ENCODE results near the gene CCDC148.

DNA sequence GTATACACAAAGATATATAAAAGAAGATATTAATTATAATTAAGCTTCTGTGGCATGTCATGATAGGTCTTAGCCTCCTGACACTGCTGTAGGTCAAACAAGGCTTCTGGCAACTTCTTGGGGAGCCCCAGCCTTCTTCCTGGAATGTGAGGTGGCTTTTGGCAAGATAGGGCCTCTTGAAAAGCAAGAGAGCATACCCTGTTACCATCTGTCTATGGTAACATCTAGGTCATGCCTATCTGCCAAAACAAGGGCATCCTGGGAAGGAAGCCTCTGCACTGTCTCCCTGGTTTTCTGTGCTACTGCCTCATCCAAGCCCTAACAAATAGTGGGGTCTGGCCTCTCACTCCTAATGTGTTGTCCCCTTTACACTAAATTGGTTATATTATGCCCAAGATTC lies 70.9 kb downstream of the CCDC148 start:
- TF ChIP-seq POLR2A (IDR thresholded peaks at IDR 0.05; ENCODE audit: low read length) (no peak), CBX8 (IDR thresholded peaks at IDR 0.05) (no peak), USF2 (IDR thresholded peaks at IDR 0.05) (no peak), ELK1 (IDR thresholded peaks at IDR 0.05; ENCODE audit: low read depth, low read length) (no peak), ZNF302 (CRISPR knock-in tag; IDR thresholded peaks at IDR 0.05) (no peak), RAD21 (conservative IDR thresholded peaks at IDR 0.05 in 1 of 2, IDR thresholded peaks at IDR 0.05 in 1 of 2) (no peak), CHD2 (IDR thresholded peaks at IDR 0.05; ENCODE audit: low read length, partially characterized antibody) (no peak), CEBPB (IDR thresholded peaks at IDR 0.05) (no peak)
- TF ChIP-seq, protein P1, sequence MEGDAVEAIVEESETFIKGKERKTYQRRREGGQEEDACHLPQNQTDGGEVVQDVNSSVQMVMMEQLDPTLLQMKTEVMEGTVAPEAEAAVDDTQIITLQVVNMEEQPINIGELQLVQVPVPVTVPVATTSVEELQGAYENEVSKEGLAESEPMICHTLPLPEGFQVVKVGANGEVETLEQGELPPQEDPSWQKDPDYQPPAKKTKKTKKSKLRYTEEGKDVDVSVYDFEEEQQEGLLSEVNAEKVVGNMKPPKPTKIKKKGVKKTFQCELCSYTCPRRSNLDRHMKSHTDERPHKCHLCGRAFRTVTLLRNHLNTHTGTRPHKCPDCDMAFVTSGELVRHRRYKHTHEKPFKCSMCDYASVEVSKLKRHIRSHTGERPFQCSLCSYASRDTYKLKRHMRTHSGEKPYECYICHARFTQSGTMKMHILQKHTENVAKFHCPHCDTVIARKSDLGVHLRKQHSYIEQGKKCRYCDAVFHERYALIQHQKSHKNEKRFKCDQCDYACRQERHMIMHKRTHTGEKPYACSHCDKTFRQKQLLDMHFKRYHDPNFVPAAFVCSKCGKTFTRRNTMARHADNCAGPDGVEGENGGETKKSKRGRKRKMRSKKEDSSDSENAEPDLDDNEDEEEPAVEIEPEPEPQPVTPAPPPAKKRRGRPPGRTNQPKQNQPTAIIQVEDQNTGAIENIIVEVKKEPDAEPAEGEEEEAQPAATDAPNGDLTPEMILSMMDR (IDR thresholded peaks at IDR 0.05) = no peak
